Measurements from ENCODE around the gene VSTM2L. TPM values are rescaled to one million over a fixed set of nuclear protein-coding genes. Genes with fewer than 3 reads are reported as not detected.
A peak's percentile ranks its signal among the peaks of the same experiment; 100 is the strongest.

The VSTM2L gene
- total RNA-seq, 2 donors from 2014 or later, result 31.3 to 69.5 TPM

DNA sequence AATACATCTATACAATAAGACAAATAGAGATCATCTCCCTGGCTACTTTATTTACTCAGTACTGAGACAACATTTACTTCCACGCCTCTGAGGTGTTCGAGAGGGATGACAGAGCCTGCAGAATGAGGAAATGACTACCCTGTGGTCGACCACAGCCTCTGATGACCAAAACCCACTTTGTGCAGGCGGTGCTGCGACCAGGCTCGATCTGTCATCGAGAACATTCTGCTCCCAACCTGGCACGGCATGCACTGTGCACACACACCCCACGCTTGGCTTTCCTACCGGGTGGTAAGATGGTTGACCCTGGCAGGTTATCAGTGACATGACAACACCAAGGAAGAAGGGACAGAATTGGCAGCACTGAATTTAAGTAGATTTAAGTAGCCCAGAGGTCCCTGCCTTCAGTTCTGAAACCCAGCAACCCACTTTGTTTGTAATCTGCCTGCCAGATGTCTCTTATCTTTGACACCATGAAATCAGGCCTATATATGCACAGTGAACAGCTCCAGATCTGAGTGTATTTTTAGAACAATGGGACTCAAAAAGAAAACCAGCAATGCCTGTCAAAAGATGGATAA, 87.7 kb downstream of the VSTM2L start:
- TF ChIP-seq POLR2AphosphoS5 (IDR thresholded peaks at IDR 0.05) (peak; percentile 56), POLR2A (IDR thresholded peaks at IDR 0.05) (no peak)
- H3K4me3 ChIP-seq, result no peak overlapping the region
- H3K36me3 ChIP-seq, result no peaks in the 10 kb centered on the region
- H3K4me1 ChIP-seq (replicated peaks), result peaks cover 37% of the 10 kb centered on the region
- intact Hi-C loops (cut with DNase I), result loop anchor here (5.0 to 10.0 kb wide), 3 partner anchors 88 to 423 kb away; partner anchors contain the start of gene VSTM2L
- no peaks in the 10 kb centered on the region for H3K27me3 ChIP-seq (replicated peaks; ENCODE audit: insufficient read depth)
- peak overlapping the region in 1 of 2 donors; percentile 67 for H3K27ac ChIP-seq
- H3K9me3 ChIP-seq, result no peaks in the 10 kb centered on the region
- 33% methylated on average over 10 of the region's 10 CpGs for WGBS
- peak; percentile 56 for DNase-seq (ENCODE audit: low spot score)

GRCh38 chr20:37991157-37991866, 88.4 kb downstream of the VSTM2L start:
- intact Hi-C loops (cut with DNase I), result loop anchor here (5.0 to 10.0 kb wide), 3 partner anchors 89 to 424 kb away; partner anchors contain the start of gene VSTM2L

GRCh38 chr20:37991908-37992307, 89.0 kb downstream of the VSTM2L start:
- TF ChIP-seq POLR2A (IDR thresholded peaks at IDR 0.05) (no peak), CTCF (IDR thresholded peaks at IDR 0.05) (no peak), POLR2AphosphoS5 (IDR thresholded peaks at IDR 0.05) (no peak)
- peaks cover 33% of the 10 kb centered on the region for H3K4me1 ChIP-seq (replicated peaks)
- no peak for DNase-seq (ENCODE audit: low spot score)
- no peaks in the 10 kb centered on the region for H3K27me3 ChIP-seq (replicated peaks; ENCODE audit: insufficient read depth)
- H3K4me3 ChIP-seq, result no peak overlapping the region
- intact Hi-C loops (cut with DNase I), result loop anchor here (5.0 to 10.0 kb wide), 3 partner anchors 90 to 425 kb away; partner anchors contain the start of gene VSTM2L
- 96% methylated on average over 3 of the region's 4 CpGs for WGBS
- no peaks in the 10 kb centered on the region for H3K36me3 ChIP-seq
- H3K9me3 ChIP-seq, result no peaks in the 10 kb centered on the region
- H3K27ac ChIP-seq, result peak overlapping the region in 1 of 2 donors; percentile 67

More at GRCh38 chr20:37991157-37991866, 88.4 kb downstream of the VSTM2L start:
- H3K4me3 ChIP-seq, result no peak overlapping the region
- H3K9me3 ChIP-seq, result no peaks in the 10 kb centered on the region
- TF ChIP-seq CTCF (IDR thresholded peaks at IDR 0.05), result no peak
- no peak for TF ChIP-seq POLR2AphosphoS5 (IDR thresholded peaks at IDR 0.05)
- TF ChIP-seq POLR2A (IDR thresholded peaks at IDR 0.05), result no peak
- WGBS, result 72% methylated on average over 4 of the region's 4 CpGs
- H3K27me3 ChIP-seq (replicated peaks; ENCODE audit: insufficient read depth), result no peaks in the 10 kb centered on the region
- peak overlapping the region in 1 of 2 donors; percentile 67 for H3K27ac ChIP-seq
- H3K36me3 ChIP-seq, result no peaks in the 10 kb centered on the region
- peaks cover 37% of the 10 kb centered on the region for H3K4me1 ChIP-seq (replicated peaks)
- DNase-seq (ENCODE audit: low spot score), result no peak

DNA sequence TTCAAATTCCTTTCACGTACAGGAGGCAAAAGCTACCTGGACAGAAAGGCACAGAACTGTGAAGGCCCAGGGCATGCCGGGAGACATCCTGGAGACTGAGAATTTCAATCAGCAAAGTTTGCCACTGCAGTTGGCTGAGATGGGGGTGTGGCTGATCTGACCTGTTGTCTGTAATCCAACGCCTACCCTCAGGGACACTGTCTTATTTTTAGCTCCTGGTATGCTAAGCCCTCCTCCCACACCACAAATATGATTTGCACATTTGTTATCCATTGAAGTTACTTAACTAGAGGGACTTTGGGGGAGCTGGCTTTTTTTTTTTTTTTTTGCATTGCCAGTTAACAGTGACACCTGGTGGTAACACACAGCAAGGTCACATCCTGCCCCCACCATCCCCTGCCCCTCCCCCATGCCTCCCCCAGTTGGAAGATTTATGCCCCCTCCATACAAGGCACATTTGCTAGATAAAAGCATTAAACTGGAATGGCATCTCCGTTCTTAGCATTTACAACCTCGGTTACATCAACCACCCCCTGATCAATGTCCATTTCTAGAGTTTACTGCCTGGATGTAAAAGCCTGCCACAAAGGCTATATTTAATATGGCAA, 90.0 kb downstream of the VSTM2L start:
- Histone ChIP-seq H3K4me1 (replicated peaks) (peaks cover 33% of the 10 kb centered on the region), H3K27me3 (replicated peaks; ENCODE audit: insufficient read depth) (no peaks in the 10 kb centered on the region), H3K36me3 (no peaks in the 10 kb centered on the region), H3K27ac (peak overlapping the region; percentile 27 to 67), H3K9me3 (no peaks in the 10 kb centered on the region), H3K4me3 (no peak overlapping the region)
- 22% methylated on average over 5 of the region's 5 CpGs for WGBS
- peak in 2 of 4 experiments; percentile 46 to 65 for TF ChIP-seq CTCF (IDR thresholded peaks at IDR 0.05)
- TF ChIP-seq POLR2AphosphoS5 (IDR thresholded peaks at IDR 0.05), result peak; percentile 57
- TF ChIP-seq POLR2A (IDR thresholded peaks at IDR 0.05), result no peak
- intact Hi-C loops (cut with DNase I), result loop anchor here (5.0 to 10.0 kb wide), 3 partner anchors 91 to 426 kb away; partner anchors contain the start of gene VSTM2L
- DNase-seq (ENCODE audit: low spot score), result peak; percentile 67

DNA sequence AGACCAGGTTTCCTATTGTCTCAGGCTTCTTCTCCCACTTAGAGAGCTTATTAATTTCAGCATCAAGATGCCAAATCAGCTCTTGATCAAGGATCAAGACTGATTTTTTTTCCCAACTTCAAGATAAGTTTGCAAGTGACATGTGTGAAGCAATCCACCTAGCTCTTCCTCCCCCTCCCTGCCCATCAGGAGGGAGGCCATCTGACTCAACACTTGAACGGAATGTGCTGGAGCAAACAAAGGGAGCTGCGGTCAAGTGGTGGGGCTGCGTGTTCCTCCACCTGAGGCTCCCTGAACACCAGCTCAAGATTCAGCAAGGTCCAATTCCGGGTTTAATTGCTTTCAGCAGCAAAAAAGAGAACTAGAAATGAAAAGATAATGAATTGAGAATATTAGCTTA, 91.6 kb downstream of the VSTM2L start:
- TF ChIP-seq CTCF (IDR thresholded peaks at IDR 0.05) (no peak), POLR2A (IDR thresholded peaks at IDR 0.05) (no peak), POLR2AphosphoS5 (IDR thresholded peaks at IDR 0.05) (peak; percentile 60)
- Histone ChIP-seq H3K27me3 (replicated peaks; ENCODE audit: insufficient read depth) (no peaks in the 10 kb centered on the region), H3K27ac (no peak overlapping the region), H3K36me3 (no peaks in the 10 kb centered on the region), H3K9me3 (no peaks in the 10 kb centered on the region), H3K4me1 (replicated peaks) (peaks cover 33% of the 10 kb centered on the region), H3K4me3 (no peak overlapping the region)
- intact Hi-C loops (cut with DNase I), result loop anchor here (5.0 to 10.0 kb wide), 3 partner anchors 92 to 427 kb away; partner anchors contain the start of gene VSTM2L
- peak; percentile 21 for DNase-seq (ENCODE audit: low spot score)
- WGBS, result 52% methylated on average over 4 of the region's 4 CpGs
